Stimulated activated CD8-positive, alpha-beta memory T cell treated with anti-CD3 and anti-CD28 coated beads, Interleukin-15, amount 100 ng/mL, for 4 hours (primary cell): ENCODE measurements around the gene COPS2.
"Not testable (repeated sequence)": the region's sequence is repeated elsewhere in the genome, so short reads cannot be mapped to it uniquely, and the experiment has no call there.

Experiments used
- DNase-seq, 2 donors: peaks; one replicate each; pipeline ENCODE4 v3.0.0-alpha.2; 2020; ENCODE audit warnings: low read depth in 2 of 2

COPS2 gene

DNA sequence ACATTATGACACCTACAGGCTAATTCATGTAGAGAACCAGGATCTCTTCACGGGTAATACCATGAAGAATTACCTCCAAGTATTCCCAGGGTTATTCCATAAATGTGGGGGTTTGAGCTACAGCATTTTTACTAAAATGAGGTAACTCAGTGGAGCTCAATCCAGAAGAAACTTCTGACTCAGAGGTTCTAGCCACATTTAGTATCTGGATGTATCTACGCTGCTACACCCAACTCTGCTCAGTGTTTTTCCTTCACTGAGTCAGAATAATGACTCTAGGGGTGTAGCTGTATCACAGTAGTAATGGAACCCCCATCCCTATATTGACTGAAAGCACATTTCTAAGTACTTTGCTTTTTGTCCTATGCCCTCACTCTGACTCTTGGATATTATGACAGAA, 52.4 kb downstream of the COPS2 start:
- no peak for DNase-seq

DNA sequence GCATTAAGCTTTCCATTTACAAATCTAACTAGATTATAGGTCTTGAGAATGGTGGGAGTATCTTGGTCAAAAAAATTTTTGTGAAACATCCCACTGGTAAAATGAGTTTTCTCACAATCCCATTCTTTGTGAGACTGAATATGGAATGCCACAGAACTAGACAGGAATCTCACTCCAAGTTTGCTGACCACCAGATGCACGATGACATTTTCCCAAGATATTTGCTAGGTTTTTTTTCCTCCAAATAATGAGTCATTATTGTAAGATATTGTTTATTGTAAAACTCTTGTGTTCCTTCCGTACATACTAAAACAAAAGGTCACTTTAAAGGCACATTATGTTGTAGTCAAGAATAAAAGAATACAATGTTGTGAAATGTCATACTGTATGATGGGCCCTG, 53.9 kb downstream of the COPS2 start:
- no peak for DNase-seq

DNA sequence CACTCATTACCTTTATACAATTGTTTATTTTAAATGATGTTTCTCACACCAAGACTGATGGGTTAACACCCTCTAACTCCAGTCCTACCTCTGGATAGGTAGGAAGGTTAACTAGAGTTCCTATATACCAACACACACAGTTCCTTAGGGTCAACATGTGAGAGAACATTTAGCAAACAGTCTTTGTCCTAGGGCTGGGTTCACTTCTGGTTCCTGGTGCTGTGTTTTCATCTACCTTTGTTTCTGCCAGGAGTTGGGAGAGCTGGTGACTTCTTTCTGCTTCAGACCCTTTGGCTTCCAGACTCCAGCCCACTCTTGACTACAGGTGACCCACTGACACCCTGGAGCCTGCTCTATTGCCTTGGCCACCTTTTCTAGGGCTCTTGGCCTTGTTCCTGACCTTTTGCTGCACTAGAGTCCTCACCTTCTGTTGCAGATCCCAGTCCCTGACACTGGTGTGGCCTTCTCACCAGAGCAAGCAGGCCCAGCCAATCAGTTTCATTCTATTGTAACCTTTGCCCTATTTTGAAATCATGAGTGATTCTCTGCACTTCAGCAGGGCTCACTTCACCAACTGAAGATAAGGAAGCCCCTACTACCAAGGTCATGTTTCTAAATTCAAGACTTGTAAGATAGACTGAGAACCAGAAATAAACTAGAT, 59.2 kb downstream of the COPS2 start:
- DNase-seq = no peak

GRCh38 chr15:49094923-49095322, 60.5 kb downstream of the COPS2 start:
- DNase-seq = no peak

DNA sequence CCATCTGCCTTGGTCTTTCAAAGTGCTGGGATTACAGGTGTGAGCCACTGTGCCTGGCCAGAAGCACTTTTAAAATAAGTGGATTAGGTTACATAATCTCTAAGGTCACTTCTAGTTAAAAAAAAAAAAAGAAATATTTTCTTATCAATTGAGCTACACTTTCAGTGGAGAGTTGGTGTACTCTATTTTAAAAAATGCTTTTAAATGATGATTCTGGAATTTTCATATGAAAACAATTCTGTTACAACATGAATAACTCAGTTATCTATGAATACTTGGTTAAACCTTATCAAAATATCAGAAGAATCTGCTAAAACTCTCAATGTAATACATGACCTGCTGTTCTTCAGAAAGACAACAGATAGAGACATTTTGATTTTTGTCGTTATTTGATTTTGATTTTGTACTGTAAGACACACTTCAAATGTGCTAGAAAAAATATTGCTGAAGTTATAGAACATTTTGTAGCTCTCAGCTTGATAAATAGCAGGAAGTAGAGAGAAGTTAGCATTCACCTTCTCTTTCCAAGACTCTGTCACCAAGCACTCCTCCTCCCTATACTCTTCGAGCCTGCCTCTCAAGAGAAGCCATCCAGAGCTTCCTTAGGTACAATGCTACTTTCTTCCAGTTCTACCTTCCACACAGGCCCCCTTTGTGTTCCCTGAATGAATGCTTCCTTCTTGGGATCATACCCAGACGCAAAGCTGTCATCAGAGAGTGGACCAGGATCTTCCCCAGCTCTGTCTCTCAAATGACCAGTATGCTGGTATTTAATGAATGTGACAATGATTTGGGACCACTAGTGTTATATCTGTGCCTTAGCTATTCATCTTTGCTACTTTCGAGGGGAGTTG, 61.9 kb downstream of the COPS2 start:
- DNase-seq = no peak

- DNase-seq = no peak
These were observed 66.4 kb downstream of the COPS2 start for GRCh38 chr15:49088996-49089395.

DNA sequence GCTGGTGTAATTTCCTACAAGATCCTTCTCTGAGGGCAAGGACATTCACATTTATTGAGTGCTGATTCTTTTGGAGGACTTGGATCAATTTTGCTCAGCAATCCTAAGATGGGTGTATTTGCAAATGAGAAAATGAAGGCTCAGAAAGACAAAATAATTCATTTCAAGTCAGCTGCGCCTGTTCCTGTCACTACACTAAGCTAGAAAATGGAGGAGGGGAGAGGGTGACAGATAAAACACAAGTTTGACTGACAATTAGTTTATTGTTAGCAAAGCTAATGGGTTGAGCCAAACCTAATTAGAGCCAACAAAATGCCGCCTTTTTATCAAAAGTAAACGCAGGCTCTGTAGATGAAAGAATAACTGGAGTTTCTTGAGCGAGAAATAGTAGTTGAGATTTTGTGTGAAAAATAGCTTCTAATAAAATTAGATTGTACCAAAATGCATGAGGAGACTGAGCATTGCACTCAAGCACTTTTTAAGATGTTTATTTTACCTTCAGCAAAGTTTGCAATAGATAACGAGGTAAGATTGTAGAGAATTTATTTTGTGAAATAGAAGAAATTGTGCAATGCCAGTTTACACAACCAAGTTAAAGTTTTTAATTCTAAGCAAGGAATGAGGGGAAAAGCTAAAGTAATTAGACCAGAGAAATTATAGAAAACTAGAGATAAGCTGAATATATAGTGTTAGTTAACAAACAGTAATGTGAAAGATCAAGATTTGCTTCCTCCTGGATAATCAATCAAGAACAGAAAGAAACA, 69.5 kb downstream of the COPS2 start:
- DNase-seq = no peak

GRCh38 chr15:49084285-49084570, 71.2 kb downstream of the COPS2 start:
- no peak for DNase-seq

DNA sequence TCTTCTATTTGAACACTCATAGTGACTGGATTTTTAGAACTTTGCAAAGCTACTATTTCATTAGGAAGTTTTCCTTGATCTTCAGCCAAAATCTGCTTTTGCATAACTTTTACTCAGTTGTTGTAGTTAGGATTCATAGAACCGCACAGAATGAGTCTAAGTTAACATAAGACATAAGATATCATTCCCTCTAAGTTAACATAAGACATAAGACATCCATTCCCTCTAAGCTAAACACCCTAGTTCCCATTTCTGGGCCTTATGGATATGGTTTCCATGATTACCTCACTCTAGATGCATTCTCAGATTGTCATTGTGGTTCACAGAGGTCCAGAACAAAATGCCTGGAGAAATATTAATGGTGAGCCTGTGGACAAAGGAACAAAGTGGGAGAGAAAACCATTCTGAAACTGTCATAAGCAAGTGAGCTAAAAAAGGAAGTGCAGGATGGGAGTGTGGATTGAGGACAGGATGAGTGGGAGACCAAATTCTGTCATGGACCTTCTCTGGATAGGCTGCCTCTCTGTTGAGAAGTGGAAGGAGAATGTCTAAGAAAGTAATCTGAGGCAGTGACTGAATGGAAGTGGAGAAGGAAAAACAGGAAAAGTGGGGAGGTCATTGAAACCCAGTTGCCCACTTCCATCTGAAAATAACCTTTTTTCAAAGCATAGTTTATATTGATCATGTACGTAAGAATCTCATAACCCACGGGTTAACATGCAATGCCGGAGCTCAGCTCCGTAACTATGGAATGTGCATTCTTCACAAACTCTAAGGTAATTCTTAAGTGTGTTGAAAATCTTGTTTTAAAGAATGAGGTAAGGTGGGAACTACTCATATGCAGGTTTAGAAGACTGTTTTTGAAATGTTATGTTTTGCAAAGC, 71.8 kb downstream of the COPS2 start:
- no peak for DNase-seq

DNA sequence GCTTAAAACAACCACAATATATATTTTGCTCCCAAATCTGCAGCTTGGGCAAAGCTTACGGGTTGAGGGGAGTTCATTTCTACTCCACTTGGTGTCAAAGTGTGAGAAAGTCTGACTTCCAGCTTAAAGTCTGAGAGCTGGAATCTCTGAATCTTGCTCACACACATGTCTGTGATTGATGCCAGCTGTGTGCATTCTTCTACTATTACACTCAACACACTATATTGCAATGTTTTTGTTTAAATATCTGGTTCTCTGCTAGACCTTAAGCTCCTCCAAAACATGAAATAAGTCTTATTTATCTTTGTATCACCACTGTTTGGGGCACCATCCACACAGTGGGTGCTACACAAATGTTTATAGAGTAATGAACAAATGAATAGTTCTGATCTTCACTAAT, 72.4 kb downstream of the COPS2 start:
- DNase-seq = no peak

DNA sequence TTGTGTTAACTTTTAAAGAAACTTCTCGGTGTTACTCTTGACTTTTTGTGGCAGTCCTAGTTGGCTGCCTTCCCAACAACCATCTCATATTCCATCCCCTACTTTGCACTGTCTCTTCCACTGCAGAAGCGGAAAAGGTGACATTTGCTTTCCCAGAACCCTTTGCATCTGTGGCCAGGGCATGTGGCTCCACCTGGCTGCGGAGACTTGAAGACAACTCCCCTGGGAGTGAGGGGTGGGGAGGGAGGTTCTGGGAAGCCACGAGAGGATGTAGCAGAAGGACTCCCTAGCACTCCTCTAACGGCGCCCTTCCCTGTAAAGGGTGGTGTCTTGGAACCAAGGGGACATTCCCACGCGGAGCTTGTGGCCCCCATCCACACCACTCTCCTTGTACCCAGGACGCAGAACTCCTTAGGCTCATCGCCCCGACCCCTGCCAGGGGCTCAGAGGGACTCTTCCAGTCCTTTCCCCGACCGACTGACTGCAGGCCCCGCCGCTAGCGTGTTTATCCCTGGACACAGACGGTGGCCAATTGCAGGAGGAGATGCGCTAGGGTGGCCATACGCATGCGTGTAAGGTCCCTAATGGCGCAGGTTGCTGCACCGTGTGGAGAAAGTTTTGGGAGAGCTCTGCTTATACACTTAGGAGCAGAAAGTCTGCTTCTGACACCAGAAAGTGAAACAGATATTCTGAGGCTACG, 75.9 kb downstream of the COPS2 start:
- DNase-seq = no peak

- DNase-seq = no peak
These were observed 79.5 kb downstream of the COPS2 start for GRCh38 chr15:49075881-49076280.

DNA sequence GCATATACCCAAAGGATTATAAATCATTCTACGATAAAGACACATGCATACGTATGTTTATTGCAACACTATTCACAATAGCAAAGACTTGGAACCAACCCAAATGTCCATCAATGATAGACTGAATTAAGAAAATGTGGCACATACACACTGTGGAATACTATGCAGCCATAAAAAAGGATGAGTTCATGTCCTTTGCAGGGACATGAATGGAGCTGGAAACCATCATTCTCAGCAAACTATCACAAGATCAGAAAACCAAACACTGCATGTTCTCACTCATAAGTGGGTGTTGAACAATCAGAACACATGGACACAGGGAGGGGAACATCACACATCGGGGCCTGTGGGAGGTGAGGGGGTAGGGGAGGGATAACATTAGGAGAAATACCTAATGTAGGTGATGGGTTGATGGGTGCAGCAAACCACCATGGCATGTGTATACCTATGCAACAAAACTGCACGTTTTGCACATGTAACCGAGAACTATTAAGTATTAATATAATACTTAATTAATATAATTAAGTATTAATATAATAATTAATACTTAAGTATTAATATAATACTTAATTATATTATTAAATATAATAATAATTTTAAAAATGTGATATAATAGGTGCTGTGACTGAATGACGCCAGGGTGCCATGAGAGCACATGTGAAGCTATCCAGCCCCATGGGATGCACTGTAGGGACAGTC, 80.7 kb downstream of the COPS2 start:
- DNase-seq = not testable (repeated sequence)
